Activated T-cell treated with anti-CD3 and anti-CD28 coated beads for 1 hour (primary cell): ENCODE data around the gene SLC7A7.
"Not testable (repeated sequence)": the region's sequence is repeated elsewhere in the genome, so short reads cannot be mapped to it uniquely, and the experiment has no call there.

Source experiments
- DNase-seq: peaks from one replicate; pipeline ENCODE4 v3.0.0-alpha.2; 2020; ENCODE audit warnings: low read depth

The SLC7A7 gene

DNA sequence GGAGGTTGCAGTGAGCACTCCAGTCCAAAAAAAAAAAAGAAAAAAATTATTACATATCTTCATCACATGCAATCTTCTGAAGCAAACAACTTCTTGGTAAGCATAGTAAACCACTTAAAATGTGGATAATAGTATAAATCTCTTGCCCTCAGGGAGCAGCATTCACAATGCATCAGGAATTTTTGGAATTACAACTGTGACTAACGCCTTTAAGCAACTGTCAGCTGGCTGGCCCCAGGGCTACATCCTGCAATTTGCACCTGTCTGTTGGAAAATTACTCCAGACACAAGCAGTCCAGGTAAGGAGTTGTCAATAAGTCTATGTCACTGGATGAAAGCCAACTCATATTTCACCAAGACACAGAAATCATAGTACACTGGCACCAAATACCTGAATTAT is 5.5 kb upstream of the SLC7A7 start:
- DNase-seq: no peak

- no peak for DNase-seq
Observed at GRCh38 chr14:22819151-22819988, 4.1 kb upstream of the SLC7A7 start.

- no peak for DNase-seq
Observed at GRCh38 chr14:22814373-22814772, 862 bp downstream of the SLC7A7 start.

GRCh38 chr14:22813145-22813544 is 2.1 kb downstream of the SLC7A7 start:
- DNase-seq: no peak

DNA sequence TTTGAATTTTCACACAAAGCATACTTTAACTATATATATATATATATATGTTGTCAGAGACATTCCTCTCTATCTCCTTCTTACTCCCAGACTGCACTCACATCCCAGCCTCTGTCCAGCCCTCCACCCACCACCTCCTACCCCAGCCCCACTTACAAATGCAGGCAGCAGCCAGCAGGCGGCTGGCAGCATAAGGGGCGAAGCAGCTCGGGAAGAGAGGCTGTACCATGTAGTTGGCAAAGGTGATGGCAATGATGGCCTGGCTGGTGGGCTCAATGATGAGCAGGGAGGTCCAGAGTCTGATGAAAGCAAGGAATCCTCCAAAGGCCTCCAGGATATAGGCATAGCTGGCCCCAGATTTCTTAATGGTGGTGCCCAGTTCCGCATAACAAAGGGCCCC is 2.5 kb downstream of the SLC7A7 start:
- no peak for DNase-seq

DNA sequence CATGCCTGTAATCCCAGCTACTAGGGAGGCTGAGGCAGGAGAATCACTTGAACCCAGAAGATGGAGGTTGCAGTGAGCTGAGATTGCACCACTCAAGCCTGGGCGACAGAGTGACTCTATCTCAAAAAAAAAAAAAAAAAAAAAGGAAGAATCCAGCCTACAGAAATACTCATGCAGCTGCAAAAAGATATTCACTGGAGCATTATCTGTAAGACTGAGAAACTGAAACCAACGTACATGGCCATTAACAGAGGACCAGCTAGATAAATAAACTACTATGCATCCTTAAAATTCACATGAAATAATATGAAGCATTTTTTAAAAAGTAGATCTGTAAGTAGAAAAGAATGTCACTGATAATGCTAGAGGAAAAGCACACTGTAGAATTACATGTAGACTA is 3.5 kb downstream of the SLC7A7 start:
- DNase-seq: no peak

GRCh38 chr14:22808388-22809209 is 6.6 kb downstream of the SLC7A7 start:
- DNase-seq: no peak

DNA sequence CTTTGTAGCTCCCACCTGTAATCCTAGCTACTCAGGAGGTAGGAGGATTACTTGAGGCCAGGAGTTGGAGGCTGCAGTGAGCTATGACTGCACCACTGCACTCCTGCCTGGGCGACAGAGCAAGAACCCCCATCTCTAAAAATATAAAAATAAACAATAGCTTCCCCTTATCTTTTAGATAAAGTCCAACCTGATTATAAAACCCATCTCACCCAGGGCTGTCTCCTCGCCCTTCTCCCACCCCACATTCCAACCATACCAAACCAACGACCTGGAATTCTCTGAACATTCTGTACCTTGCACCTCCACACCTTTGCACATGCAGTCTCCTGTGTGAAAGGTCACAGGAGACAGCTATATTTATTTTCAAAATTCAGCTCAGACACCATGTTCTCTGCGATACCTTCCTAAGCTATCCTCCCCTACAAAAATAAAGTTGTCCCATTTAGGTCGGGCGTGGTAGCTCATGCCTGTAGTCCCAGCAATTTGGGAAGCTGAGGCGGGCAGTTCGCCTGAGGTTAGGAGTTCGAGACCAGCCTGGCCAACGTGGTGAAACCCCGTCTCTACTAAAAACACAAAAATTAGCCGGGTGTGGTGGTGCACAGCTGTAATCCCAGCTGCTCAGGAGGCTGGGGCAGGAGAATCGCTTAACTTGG is 7.7 kb downstream of the SLC7A7 start:
- DNase-seq: no peak

DNA sequence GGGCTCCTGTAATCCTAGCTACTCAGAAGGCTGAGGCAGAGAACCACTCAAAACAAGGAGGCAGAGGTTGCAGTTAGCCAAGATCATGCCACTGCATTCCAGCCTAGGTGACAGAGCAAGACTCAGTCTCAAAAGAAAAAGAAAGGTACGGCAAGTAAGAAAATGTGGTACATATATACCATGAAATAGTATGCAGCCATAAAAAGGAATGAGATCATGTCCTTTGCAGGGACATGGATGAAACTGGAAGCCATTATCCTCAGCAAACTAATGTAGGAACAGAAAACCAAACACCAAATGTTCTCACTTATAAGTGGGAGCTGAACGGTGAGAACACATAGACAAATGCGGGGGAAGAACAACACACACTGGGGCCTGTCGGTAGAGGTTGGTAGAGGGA is 10.0 kb downstream of the SLC7A7 start:
- DNase-seq: not testable (repeated sequence)

DNA sequence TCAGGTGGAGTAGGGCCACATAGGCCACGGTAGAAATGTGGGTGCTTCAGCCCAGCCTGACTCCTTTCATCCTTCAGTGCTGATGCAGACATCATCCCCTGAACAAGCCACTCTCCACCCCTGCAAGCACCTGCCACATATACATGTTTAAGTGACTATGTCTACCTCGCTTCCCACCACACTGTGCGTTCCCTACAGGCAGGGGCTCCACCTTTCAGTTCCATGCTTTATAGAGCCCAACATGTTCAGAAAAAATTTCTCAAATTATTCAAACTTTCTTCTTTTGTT is 11.6 kb downstream of the SLC7A7 start:
- no peak for DNase-seq

GRCh38 chr14:22802860-22803686 is 12.2 kb downstream of the SLC7A7 start:
- DNase-seq: no peak

- no peak for DNase-seq
Observed at GRCh38 chr14:22801716-22802115, 13.5 kb downstream of the SLC7A7 start.

- DNase-seq: no peak
Observed at GRCh38 chr14:22800346-22800745, 14.9 kb downstream of the SLC7A7 start.

DNA sequence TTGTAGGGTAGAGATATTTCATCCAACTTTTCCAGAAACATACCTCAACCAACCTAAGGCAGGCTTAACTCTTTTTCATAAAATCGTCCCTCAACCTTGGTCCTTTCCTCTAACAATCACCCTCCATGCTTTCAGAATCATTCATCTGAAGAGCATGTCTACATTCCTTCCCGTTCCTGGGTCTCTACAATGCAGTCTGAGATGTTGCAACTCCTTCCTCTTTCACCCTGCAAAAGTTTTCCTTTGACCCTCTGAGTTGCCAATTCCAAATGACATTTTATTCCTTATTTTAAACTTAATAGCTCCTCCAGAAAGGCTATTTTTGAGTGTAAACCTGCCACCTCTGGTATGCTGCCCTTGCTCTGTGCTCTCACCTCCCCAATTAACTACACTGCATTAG is 16.7 kb downstream of the SLC7A7 start:
- DNase-seq: no peak

DNA sequence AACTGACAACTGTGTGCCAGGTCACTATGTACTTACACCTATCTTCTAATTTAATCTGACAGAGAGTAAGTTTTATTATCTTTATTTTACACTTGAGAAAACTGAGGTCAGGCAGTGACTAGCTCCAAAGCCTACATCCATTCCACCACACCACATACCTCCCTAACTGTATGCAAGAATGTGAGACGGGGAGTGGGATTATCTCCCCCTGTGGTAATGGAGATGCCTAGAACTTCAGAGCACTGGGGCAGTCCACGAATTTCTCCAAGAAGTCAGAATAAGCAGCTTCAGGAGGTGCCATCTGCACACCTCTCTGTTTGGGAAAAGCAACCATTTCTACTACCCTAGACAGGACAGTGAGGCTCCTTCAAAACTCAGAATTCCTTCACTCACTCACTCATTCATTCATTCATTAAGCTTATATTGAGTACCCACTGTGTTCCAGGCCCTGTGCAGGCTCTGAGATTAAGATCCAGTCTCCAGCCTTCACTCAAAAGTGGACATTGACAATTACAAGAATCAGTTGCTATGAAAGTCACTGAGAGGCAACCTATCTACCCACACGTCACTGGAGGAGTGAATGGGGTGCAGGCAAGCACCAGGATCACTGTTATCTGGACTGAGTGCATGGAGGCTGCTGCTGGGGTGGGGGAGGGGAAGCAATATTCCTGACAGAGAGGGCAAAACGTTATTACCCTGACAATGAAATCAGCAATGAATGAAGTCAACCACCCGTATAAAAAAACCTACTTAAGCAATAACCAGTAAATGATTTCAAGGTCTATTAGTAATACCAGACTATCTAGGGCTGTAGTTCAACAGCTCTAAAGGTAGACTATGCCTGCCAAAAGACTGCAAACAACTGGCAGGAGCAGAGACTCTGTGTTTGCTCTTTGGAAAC is 18.0 kb downstream of the SLC7A7 start:
- no peak for DNase-seq

GRCh38 chr14:22796087-22796707 is 19.0 kb downstream of the SLC7A7 start:
- DNase-seq: no peak

DNA sequence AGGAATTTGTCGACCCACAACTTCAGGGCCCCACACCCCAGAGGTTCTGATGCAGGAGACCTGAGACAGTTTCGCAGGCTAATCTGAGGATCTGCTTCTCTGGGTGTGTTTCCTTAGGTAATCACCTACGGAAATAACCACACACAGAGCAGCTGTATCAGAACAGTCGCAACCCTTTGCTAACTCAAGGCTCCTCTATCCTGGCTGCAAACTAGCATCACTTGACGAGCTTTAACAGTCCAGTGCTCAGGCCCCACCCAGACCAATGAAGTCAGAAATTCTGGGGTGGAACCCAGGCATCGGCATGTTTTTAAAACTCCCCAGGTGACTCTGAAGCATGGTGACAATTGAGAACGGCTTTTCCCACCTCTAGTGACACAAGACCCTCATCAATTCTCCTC is 20.7 kb downstream of the SLC7A7 start:
- no peak for DNase-seq

GRCh38 chr14:22793976-22794375 is 21.3 kb downstream of the SLC7A7 start:
- DNase-seq: no peak

GRCh38 chr14:22793550-22793949 is 21.7 kb downstream of the SLC7A7 start:
- not testable (repeated sequence) for DNase-seq

- DNase-seq: no peak
Observed at GRCh38 chr14:22792158-22792557, 23.1 kb downstream of the SLC7A7 start.

- no peak for DNase-seq
Observed at GRCh38 chr14:22791301-22791700, 23.9 kb downstream of the SLC7A7 start.
